H1 (cell line): Measurements from ENCODE around the gene ZNF277.

ENCODE experiments used
- CHD1 ChIP-seq: IDR thresholded peaks from 2 replicates; pipeline ENCODE4 v1.6.1; 2012; ENCODE audit warnings: low read depth, low read length, improper control_type of control experiment
- CREB1 ChIP-seq: IDR thresholded peaks from 2 replicates; pipeline ENCODE4 v1.6.1; 2012; ENCODE audit warnings: inconsistent platforms
- CTCF ChIP-seq, 3 experiments: IDR thresholded peaks; 1 replicate in 2 of 3; 2 replicates in 1 of 3; pipeline versions ENCODE4 v1.5.1 to v1.6.1; 2011; ENCODE audit warnings: low read length in 3 of 3, mild to moderate bottlenecking in 3 of 3, inconsistent platforms in 2 of 3, low read depth in 1 of 3, moderate library complexity in 1 of 3; ENCODE audit not compliant: insufficient read depth in 1 of 3; ENCODE audit errors: control extremely low read depth in 1 of 3
- GABPA ChIP-seq: IDR thresholded peaks from 2 replicates; pipeline ENCODE4 v1.6.1; 2011; ENCODE audit warnings: mild to moderate bottlenecking, low read length, moderate library complexity, borderline replicate concordance; ENCODE audit not compliant: insufficient read depth
- KDM1A ChIP-seq: fragments of 200-600, 300-600 bp; sonication (generic); IDR thresholded peaks from 2 replicates; pipeline ENCODE4 v1.7.1; 2016; ENCODE audit warnings: mild to moderate bottlenecking, low read length, borderline replicate concordance
- MAX ChIP-seq: IDR thresholded peaks from 2 replicates; pipeline ENCODE4 v1.6.1; 2012; ENCODE audit warnings: inconsistent platforms
- POLR2A ChIP-seq, 2 experiments: IDR thresholded peaks; 1 replicate in 1 of 2; 2 replicates in 1 of 2; pipeline ENCODE4 v1.6.1; 2011; ENCODE audit warnings: low read depth in 2 of 2, low read length in 2 of 2, mild to moderate bottlenecking in 2 of 2; ENCODE audit errors: control extremely low read depth in 1 of 2
- POLR2AphosphoS5 ChIP-seq: IDR thresholded peaks from 2 replicates; pipeline ENCODE4 v1.6.1; 2011; ENCODE audit warnings: low read depth, low read length
- RAD21 ChIP-seq, 2 experiments: IDR thresholded peaks in 1 of 2; conservative IDR thresholded peaks in 1 of 2; 2 replicates each; pipeline ENCODE4 v1.6.1; 2011; ENCODE audit warnings: low read depth in 2 of 2, low read length in 2 of 2, improper control_type of control experiment in 1 of 2, inconsistent platforms in 1 of 2, mild to moderate bottlenecking in 1 of 2, moderate library complexity in 1 of 2
- TAF1 ChIP-seq: IDR thresholded peaks from 2 replicates; pipeline ENCODE4 v1.6.1; 2011; ENCODE audit warnings: mild to moderate bottlenecking, low read depth, low read length
- YY1 ChIP-seq: IDR thresholded peaks from 2 replicates; pipeline ENCODE4 v1.6.1; 2011; ENCODE audit warnings: low read depth, mild to moderate bottlenecking, low read length
- TF ChIP-seq, protein P1 (sequence below): IDR thresholded peaks from 2 replicates; pipeline ENCODE4 v1.6.1; 2012; ENCODE audit warnings: low read length, inconsistent platforms
- TF ChIP-seq, protein P2 (sequence below): IDR thresholded peaks from 2 replicates; pipeline ENCODE4 v1.6.1; 2012; ENCODE audit warnings: inconsistent platforms

DNA sequence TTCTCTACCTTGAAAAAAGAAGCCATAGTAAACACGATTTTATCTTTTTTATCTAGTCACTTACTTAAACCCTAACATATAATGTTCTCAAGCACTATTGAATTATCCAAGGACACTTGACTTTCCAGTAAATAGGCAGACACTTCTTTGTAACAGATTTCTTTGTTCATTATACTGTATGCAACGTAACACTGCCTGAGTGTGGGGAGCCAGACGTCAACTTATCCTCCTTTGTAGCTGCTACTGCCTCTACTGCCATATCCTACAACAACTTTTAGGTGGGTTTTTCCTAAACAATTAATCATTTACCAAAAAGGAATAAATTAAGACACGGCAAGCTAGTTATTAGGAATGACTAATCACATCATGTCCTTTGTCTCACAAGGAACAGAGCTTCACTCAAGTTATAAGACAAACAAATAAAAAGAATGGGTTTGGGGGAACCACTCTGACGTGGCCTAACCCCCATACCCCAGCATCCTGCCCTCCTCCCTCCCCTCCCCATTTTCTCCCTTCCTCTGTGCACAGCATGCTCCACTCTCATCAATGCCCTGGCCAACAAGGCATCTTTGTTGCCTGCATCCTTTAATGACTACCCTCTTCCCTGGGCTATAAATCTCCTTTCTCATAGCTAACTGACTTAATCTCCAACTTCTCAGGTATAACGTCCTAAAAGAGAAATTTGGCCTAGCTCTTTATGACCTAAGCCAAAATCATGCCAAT is 43.5 kb upstream of the ZNF277 start:
- TF ChIP-seq CTCF (IDR thresholded peaks at IDR 0.05; ENCODE audit: control extremely low read depth in 1 of 3, insufficient read depth in 1 of 3, low read depth in 1 of 3, low read length in 3 of 3), result no peak
- no peak for TF ChIP-seq POLR2A (IDR thresholded peaks at IDR 0.05; ENCODE audit: control extremely low read depth in 1 of 2, low read depth in 2 of 2, low read length in 2 of 2)
- TF ChIP-seq, protein P1, sequence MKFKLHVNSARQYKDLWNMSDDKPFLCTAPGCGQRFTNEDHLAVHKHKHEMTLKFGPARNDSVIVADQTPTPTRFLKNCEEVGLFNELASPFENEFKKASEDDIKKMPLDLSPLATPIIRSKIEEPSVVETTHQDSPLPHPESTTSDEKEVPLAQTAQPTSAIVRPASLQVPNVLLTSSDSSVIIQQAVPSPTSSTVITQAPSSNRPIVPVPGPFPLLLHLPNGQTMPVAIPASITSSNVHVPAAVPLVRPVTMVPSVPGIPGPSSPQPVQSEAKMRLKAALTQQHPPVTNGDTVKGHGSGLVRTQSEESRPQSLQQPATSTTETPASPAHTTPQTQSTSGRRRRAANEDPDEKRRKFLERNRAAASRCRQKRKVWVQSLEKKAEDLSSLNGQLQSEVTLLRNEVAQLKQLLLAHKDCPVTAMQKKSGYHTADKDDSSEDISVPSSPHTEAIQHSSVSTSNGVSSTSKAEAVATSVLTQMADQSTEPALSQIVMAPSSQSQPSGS, result no peak
- no peak for TF ChIP-seq YY1
- TF ChIP-seq, protein P2, sequence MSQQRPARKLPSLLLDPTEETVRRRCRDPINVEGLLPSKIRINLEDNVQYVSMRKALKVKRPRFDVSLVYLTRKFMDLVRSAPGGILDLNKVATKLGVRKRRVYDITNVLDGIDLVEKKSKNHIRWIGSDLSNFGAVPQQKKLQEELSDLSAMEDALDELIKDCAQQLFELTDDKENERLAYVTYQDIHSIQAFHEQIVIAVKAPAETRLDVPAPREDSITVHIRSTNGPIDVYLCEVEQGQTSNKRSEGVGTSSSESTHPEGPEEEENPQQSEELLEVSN, result no peak
- TF ChIP-seq POLR2AphosphoS5, result no peak
- no peak for TF ChIP-seq CHD1
- TF ChIP-seq KDM1A, result no peak
- TF ChIP-seq GABPA, result no peak
- no peak for TF ChIP-seq MAX
- TF ChIP-seq TAF1, result no peak
- no peak for TF ChIP-seq CREB1
- no peak for TF ChIP-seq RAD21 (IDR thresholded peaks at IDR 0.05 in 1 of 2, conservative IDR thresholded peaks at IDR 0.05 in 1 of 2; ENCODE audit: low read depth in 2 of 2, low read length in 2 of 2)
